Activated CD8-positive, alpha-beta memory T cell treated with anti-CD3 and anti-CD28 coated beads, Interleukin-2, amount 10 ng/mL, durations not matched to agents 7 days and 5 days (primary cell): ENCODE measurements around the gene PRR14L. TPM values are rescaled to one million over a fixed set of nuclear protein-coding genes. Genes with fewer than 3 reads are reported as not detected.
"Not testable (repeated sequence)": the region's sequence is repeated elsewhere in the genome, so short reads cannot be mapped to it uniquely, and the experiment has no call there.

Experiments
- ATAC-seq: fragments of 150-1000 bp; cut with Tn5 transposase; one replicate; pipeline ENCODE4 v1.10.0; 2021; ENCODE audit warnings: moderate library complexity
- CTCF ChIA-PET: fragments of 350-600 bp; sonication (Branson Sonifier 250); formaldehyde crosslinking; loops from one replicate; lab custom pipeline; 2021; ENCODE audit warnings: antibody characterized with exemption; lab: Charles Lee
- DNase-seq: peaks from one replicate; pipeline ENCODE4 v3.0.0-alpha.2; 2020
- H3K27ac Mint-ChIP-seq: one replicate; pipeline ENCODE4 v1.8.0; 2021; ENCODE audit warnings: mild to moderate bottlenecking, mixed read lengths
- H3K27me3 Mint-ChIP-seq: one replicate; pipeline ENCODE4 v1.8.0; 2021; ENCODE audit warnings: mixed read lengths
- H3K36me3 Mint-ChIP-seq: one replicate; pipeline ENCODE4 v1.8.0; 2021; ENCODE audit warnings: mild to moderate bottlenecking, mixed read lengths
- H3K4me1 Mint-ChIP-seq: one replicate; pipeline ENCODE4 v1.8.0; 2021; ENCODE audit warnings: mixed read lengths
- H3K4me3 Mint-ChIP-seq: one replicate; pipeline ENCODE4 v1.8.0; 2021; ENCODE audit warnings: mild to moderate bottlenecking, moderate library complexity, mixed read lengths
- H3K9me3 Mint-ChIP-seq: one replicate; pipeline ENCODE4 v1.8.0; 2022; ENCODE audit warnings: low read depth, mixed read lengths
- total RNA-seq, 2 experiments: library from RNA; stranded (reverse); gene quantifications; one replicate each; pipeline ENCODE4 v1.2.3, GENCODE V29; 2021

PRR14L gene
- total RNA-seq, 2 experiments from 2014 or later = 62.2 to 78.4 TPM

- no peaks in the 10 kb centered on the region for H3K27me3 Mint-ChIP-seq
- H3K4me1 Mint-ChIP-seq = peaks cover 50% of the 10 kb centered on the region
- peaks cover 3% of the 10 kb centered on the region for H3K36me3 Mint-ChIP-seq
- H3K27ac Mint-ChIP-seq = peak overlapping the region; percentile 98
- H3K9me3 Mint-ChIP-seq = no peaks in the 10 kb centered on the region
- no peak for ATAC-seq
- CTCF ChIA-PET = interaction anchor here (0.5 to 2.5 kb wide), 5 partner anchors 40 to 721 kb away, joined by 3 to 16 read pairs (median 3); partner anchors contain the start of genes FBXO7 and PISD
- no peak for DNase-seq
- peak overlapping the region; percentile 95 for H3K4me3 Mint-ChIP-seq
Measured at GRCh38 chr22:31753005-31753633, 3.2 kb upstream of the PRR14L start.

- H3K27me3 Mint-ChIP-seq = no peaks in the 10 kb centered on the region
Measured at GRCh38 chr22:31752096-31752847, 2.3 kb upstream of the PRR14L start.

GRCh38 chr22:31750365-31751284, 693 bp upstream of the PRR14L start:
- CTCF ChIA-PET = interaction anchor here (0.7 to 2.8 kb wide), 3 partner anchors 16 to 220 kb away, joined by 3 to 9 read pairs (median 4); no protein-coding TSS in a partner anchor
- no peaks in the 10 kb centered on the region for H3K27me3 Mint-ChIP-seq
- ATAC-seq = no peak
- peak overlapping the region; percentile 88 for H3K27ac Mint-ChIP-seq
- no peaks in the 10 kb centered on the region for H3K9me3 Mint-ChIP-seq
- no peak for DNase-seq
- peaks cover 56% of the 10 kb centered on the region for H3K4me1 Mint-ChIP-seq
- peaks cover 14% of the 10 kb centered on the region for H3K36me3 Mint-ChIP-seq
- H3K4me3 Mint-ChIP-seq = peak overlapping the region; percentile 95

More at GRCh38 chr22:31752096-31752847, 2.3 kb upstream of the PRR14L start:
- H3K4me3 Mint-ChIP-seq = no peak overlapping the region
- H3K27ac Mint-ChIP-seq = peak overlapping the region; percentile 98
- ATAC-seq = no peak
- CTCF ChIA-PET = interaction anchor here (1.5 to 2.5 kb wide), 2 partner anchors 87 to 722 kb away, joined by 3 to 16 read pairs; partner anchors contain the start of gene FBXO7
- H3K36me3 Mint-ChIP-seq = peaks cover 9% of the 10 kb centered on the region
- peaks cover 58% of the 10 kb centered on the region for H3K4me1 Mint-ChIP-seq
- no peaks in the 10 kb centered on the region for H3K9me3 Mint-ChIP-seq
- no peak for DNase-seq

- Mint-ChIP-seq H3K9me3 (no peaks in the 10 kb centered on the region), H3K36me3 (peaks cover 22% of the 10 kb centered on the region), H3K4me3 (peak overlapping the region; percentile 95), H3K27ac (peak overlapping the region; percentile 88), H3K27me3 (no peaks in the 10 kb centered on the region), H3K4me1 (peaks cover 45% of the 10 kb centered on the region)
- DNase-seq = no peak
- CTCF ChIA-PET = interaction anchor here (0.6 to 2.8 kb wide), 4 partner anchors 10 to 173 kb away, joined by 3 to 9 read pairs (median 4); no protein-coding TSS in a partner anchor
- no peak for ATAC-seq
Measured at GRCh38 chr22:31748490-31748889, 1.4 kb downstream of the PRR14L start.

- ATAC-seq = no peak
- H3K36me3 Mint-ChIP-seq = peaks cover 26% of the 10 kb centered on the region
- peaks cover 40% of the 10 kb centered on the region for H3K4me1 Mint-ChIP-seq
- no peak overlapping the region for H3K4me3 Mint-ChIP-seq
- no peak overlapping the region for H3K27ac Mint-ChIP-seq
- no peak for DNase-seq
- no peaks in the 10 kb centered on the region for H3K9me3 Mint-ChIP-seq
- no peaks in the 10 kb centered on the region for H3K27me3 Mint-ChIP-seq
- CTCF ChIA-PET = interaction anchor here (0.7 to 1.0 kb wide), 2 partner anchors 11 to 66 kb away, joined by 3 read pairs; no protein-coding TSS in a partner anchor
Measured at GRCh38 chr22:31747441-31747840, 2.5 kb downstream of the PRR14L start.

- CTCF ChIA-PET = interaction anchor here (0.6 to 1.0 kb wide), 3 partner anchors 48 to 114 kb away, joined by 3 read pairs; partner anchors contain the start of gene PISD
- Mint-ChIP-seq H3K36me3 (peaks cover 40% of the 10 kb centered on the region), H3K27ac (no peak overlapping the region), H3K27me3 (no peaks in the 10 kb centered on the region), H3K9me3 (no peaks in the 10 kb centered on the region), H3K4me3 (no peak overlapping the region), H3K4me1 (peaks cover 40% of the 10 kb centered on the region)
- DNase-seq (no peak), ATAC-seq (no peak)
Measured at GRCh38 chr22:31743871-31744270, 6.1 kb downstream of the PRR14L start.

GRCh38 chr22:31742682-31743081, 7.2 kb downstream of the PRR14L start:
- ATAC-seq (no peak), DNase-seq (no peak)
- H3K9me3 Mint-ChIP-seq = no peaks in the 10 kb centered on the region
- no peak overlapping the region for H3K4me3 Mint-ChIP-seq
- H3K27me3 Mint-ChIP-seq = no peaks in the 10 kb centered on the region
- CTCF ChIA-PET = no interaction called here
- H3K4me1 Mint-ChIP-seq = peaks cover 36% of the 10 kb centered on the region
- peak overlapping the region; percentile 35 for H3K27ac Mint-ChIP-seq
- H3K36me3 Mint-ChIP-seq = peaks cover 48% of the 10 kb centered on the region

GRCh38 chr22:31742115-31742514, 7.8 kb downstream of the PRR14L start:
- Mint-ChIP-seq H3K9me3 (no peaks in the 10 kb centered on the region), H3K4me1 (peaks cover 32% of the 10 kb centered on the region), H3K27ac (peak overlapping the region; percentile 3), H3K36me3 (peaks cover 46% of the 10 kb centered on the region), H3K27me3 (no peaks in the 10 kb centered on the region), H3K4me3 (no peak overlapping the region)
- ATAC-seq = no peak
- CTCF ChIA-PET = no interaction called here
- DNase-seq = no peak

GRCh38 chr22:31740314-31740713, 9.6 kb downstream of the PRR14L start:
- H3K36me3 Mint-ChIP-seq = peaks cover 43% of the 10 kb centered on the region
- H3K4me3 Mint-ChIP-seq, H3K9me3 Mint-ChIP-seq, H3K27me3 Mint-ChIP-seq, ATAC-seq, H3K27ac Mint-ChIP-seq, DNase-seq, CTCF ChIA-PET: not testable (repeated sequence)
- peaks cover 29% of the 10 kb centered on the region for H3K4me1 Mint-ChIP-seq

- Mint-ChIP-seq H3K4me1 (peaks cover 31% of the 10 kb centered on the region), H3K27ac (no peak overlapping the region), H3K36me3 (peaks cover 44% of the 10 kb centered on the region)
Measured at GRCh38 chr22:31739795-31740201, 10.1 kb downstream of the PRR14L start.

GRCh38 chr22:31738566-31738965, 11.4 kb downstream of the PRR14L start:
- CTCF ChIA-PET = interaction anchor here (1.2 kb wide), 1 partner anchor 33 kb away, joined by 3 read pairs; no protein-coding TSS in a partner anchor

More at GRCh38 chr22:31739795-31740201, 10.1 kb downstream of the PRR14L start:
- ATAC-seq = no peak
- H3K9me3 Mint-ChIP-seq = no peaks in the 10 kb centered on the region
- H3K27me3 Mint-ChIP-seq = no peaks in the 10 kb centered on the region
- no peak overlapping the region for H3K4me3 Mint-ChIP-seq
- CTCF ChIA-PET = interaction anchor here (1.2 kb wide), 1 partner anchor 34 kb away, joined by 3 read pairs; no protein-coding TSS in a partner anchor
- DNase-seq = no peak

GRCh38 chr22:31737932-31738331, 12.0 kb downstream of the PRR14L start:
- H3K36me3 Mint-ChIP-seq = peaks cover 51% of the 10 kb centered on the region
- DNase-seq (no peak), ATAC-seq (no peak)
- H3K27ac Mint-ChIP-seq = no peak overlapping the region
- no peaks in the 10 kb centered on the region for H3K27me3 Mint-ChIP-seq
- H3K4me3 Mint-ChIP-seq = no peak overlapping the region
- H3K4me1 Mint-ChIP-seq = peaks cover 40% of the 10 kb centered on the region
- CTCF ChIA-PET = no interaction called here
- no peaks in the 10 kb centered on the region for H3K9me3 Mint-ChIP-seq

More at GRCh38 chr22:31738566-31738965, 11.4 kb downstream of the PRR14L start:
- H3K9me3 Mint-ChIP-seq = no peaks in the 10 kb centered on the region
- ATAC-seq = no peak
- H3K4me1 Mint-ChIP-seq = peaks cover 38% of the 10 kb centered on the region
- H3K27ac Mint-ChIP-seq = peak overlapping the region; percentile 3
- no peak overlapping the region for H3K4me3 Mint-ChIP-seq
- DNase-seq = no peak
- peaks cover 49% of the 10 kb centered on the region for H3K36me3 Mint-ChIP-seq
- no peaks in the 10 kb centered on the region for H3K27me3 Mint-ChIP-seq
